NCI-H187 treated with DMSO at 0.1 percent for 48 hours (cell line): ENCODE measurements around the gene TM4SF4.

Experiments used
- DNase-seq: peaks from one replicate; lab custom pipeline; 2025; lab: John Stamatoyannopoulos, UW

TM4SF4 gene

DNA sequence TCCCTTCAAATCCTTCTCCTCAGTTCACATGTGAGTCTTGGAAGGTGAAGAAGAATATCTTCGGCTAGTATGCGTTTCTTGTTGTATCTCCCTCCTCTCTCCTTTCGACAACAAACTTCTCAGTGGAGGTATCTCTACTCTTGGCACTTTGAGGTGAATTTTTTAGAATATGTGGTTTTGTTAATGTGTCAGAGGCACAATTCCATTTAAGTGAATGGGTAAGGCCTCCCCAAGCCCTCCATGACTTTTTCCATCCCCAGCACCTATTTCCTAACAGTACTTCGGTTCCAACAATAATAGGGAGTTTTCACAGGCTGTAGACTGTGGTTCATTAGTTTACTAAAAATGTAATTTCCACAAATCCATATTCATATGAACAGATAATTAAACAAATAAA is 74.2 kb downstream of the TM4SF4 start:
- DNase-seq: no peak

DNA sequence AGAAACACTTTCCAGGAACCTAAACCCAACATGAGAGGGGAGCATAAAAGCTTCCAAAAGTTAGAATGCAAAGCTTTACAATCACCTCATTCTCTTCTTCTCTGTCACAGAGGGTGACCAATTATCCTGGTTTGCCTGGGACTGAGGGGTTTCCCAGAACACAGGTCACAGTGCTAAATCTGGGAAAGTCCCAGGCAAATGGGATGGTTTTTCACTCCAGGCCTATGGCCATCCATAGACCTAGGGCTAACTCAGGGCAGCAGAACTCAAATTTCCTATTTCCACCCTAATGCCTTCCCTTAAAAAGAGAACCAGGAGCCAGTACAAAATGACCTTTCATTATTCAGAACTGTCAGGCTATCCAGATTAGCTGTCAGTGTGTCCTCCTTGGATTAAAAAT is 77.0 kb downstream of the TM4SF4 start:
- no peak for DNase-seq

DNA sequence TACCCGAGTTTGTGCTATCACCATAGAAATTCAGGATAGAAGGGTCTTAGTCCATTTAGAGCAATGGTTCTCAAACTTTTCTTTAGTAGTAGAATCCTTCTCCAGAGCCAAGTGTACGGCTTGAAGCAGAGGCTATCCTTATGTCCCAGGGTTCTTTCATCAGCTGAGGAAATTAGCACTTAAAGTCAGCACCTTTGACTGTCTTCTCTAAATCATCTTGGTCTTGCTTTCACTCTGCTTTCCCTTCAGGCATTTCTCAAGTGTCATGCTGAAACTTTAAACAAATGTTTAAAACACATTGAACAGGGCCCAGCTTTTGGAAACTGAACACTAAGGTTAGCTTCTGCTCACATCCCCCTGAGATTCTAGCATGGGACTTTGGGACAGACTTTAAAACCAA is 78.2 kb downstream of the TM4SF4 start:
- DNase-seq: no peak
